HG03280 (cell line): ENCODE measurements around the gene ANO10.
"Not testable (repeated sequence)": the region's sequence is repeated elsewhere in the genome, so short reads cannot be mapped to it uniquely, and the experiment has no call there.

ENCODE experiments used
- ATAC-seq: cut with Tn5 transposase; IDR thresholded peaks from one replicate; pipeline ENCODE4 v1.9.1; 2021; ENCODE audit warnings: mild to moderate bottlenecking, moderate library complexity; ENCODE audit not compliant: unreplicated experiment

The ANO10 gene

DNA sequence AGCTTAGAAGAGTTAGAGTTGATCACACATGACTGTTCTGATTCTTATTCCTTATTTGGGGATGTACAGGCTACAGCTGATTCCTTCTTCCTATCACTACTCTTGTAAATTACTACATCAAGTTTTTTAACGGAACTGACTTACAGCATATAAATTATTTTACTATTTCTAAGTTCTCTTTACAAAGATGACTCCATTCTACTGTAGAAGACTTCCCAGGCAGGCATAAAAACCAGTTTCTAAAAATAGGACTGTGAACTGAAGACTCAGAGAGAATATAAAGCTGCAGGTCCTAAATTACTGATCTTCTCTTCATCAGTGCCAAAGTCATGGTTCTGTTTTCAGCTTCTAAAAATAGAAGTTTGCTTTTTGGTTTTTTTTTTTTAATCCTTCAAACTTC is 38.9 kb downstream of the ANO10 start:
- no peak for ATAC-seq

DNA sequence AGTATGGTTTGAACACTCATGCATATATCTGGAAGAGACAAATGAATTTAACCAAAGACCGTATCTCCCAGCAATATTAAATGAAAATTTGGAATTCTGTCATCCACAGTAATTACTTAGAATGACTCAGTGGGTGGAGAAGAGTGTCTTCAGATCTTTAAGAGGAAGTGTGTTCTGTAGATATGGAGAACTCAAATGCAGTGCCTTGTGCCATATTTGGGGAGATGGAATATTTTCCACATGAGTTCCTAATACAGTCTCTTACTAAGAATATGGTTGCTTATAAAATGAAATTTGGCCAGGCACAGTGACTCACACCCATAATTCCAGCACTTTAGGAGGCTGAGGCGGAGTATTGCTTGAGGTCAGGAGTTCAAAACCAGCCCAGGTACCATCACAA is 40.5 kb downstream of the ANO10 start:
- no peak for ATAC-seq

DNA sequence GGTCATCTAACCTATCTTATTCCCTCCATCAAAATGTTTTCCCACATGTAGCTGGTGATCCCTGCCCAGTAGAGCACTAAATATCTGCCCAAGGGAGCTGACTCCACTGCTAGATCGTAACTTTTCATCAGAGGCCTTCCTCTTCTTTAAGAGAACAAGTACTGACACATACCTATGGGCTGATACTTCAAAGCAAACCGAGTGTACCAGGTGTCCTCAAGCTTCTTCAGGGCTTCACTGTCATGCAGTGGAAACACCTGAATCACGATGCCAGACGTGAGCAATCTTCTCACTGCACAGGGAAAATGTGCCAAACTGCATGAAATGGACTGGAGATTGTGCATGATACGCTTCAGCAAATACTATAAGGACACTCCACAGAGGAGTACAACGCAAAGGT is 41.6 kb downstream of the ANO10 start:
- no peak for ATAC-seq

DNA sequence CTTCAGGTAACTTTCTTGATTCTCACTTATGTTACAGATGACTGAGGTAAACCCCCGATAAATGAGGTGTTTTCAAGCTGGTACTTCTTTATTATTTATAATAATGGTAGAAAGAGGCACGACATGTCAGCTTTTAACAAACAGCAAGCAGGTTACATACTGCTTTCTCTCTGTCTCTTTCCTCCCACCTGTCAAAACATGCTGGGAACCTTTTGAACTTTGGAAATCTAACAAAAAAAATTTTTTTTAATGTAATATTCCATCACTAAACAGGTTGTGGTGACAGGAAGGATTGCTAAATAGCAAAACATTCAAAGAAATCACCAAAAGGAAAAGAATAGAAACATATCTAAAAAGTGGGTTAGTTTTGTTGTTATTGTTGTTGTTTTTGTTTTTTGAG is 48.2 kb downstream of the ANO10 start:
- ATAC-seq, result no peak

GRCh38 chr3:43565661-43566341 is 56.0 kb downstream of the ANO10 start:
- not testable (repeated sequence) for ATAC-seq

- ATAC-seq, result no peak
Observed at GRCh38 chr3:43559961-43560360, 61.9 kb downstream of the ANO10 start.

GRCh38 chr3:43558171-43558570 is 63.6 kb downstream of the ANO10 start:
- no peak for ATAC-seq

GRCh38 chr3:43549626-43550290 is 72.1 kb downstream of the ANO10 start:
- ATAC-seq, result no peak

GRCh38 chr3:43544277-43544676 is 77.5 kb downstream of the ANO10 start:
- ATAC-seq, result not testable (repeated sequence)

GRCh38 chr3:43542328-43543043 is 79.3 kb downstream of the ANO10 start:
- ATAC-seq, result no peak

GRCh38 chr3:43540624-43541023 is 81.2 kb downstream of the ANO10 start:
- no peak for ATAC-seq

GRCh38 chr3:43539321-43539720 is 82.5 kb downstream of the ANO10 start:
- ATAC-seq, result no peak

DNA sequence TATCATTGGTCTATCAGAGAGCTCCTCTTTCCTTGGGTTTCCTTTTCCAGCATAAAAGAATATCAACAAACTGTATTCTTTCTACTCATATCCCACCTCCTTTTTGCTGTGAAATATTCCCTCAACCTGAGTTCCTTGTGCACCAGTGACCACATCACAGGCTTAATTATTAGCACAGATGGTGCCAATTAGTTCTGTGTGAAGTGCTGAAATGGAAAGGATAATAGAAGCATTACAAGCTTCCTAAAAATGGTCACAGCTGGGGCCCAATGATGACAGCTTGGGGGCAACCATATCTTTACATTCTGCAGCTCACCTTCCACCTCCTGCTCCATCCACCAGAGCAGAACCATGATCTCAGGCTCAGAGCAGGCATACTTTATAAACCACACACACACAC is 84.6 kb downstream of the ANO10 start:
- no peak for ATAC-seq

- ATAC-seq, result no peak
Observed at GRCh38 chr3:43534675-43535074, 87.1 kb downstream of the ANO10 start.

GRCh38 chr3:43533009-43533408 is 88.8 kb downstream of the ANO10 start:
- no peak for ATAC-seq

DNA sequence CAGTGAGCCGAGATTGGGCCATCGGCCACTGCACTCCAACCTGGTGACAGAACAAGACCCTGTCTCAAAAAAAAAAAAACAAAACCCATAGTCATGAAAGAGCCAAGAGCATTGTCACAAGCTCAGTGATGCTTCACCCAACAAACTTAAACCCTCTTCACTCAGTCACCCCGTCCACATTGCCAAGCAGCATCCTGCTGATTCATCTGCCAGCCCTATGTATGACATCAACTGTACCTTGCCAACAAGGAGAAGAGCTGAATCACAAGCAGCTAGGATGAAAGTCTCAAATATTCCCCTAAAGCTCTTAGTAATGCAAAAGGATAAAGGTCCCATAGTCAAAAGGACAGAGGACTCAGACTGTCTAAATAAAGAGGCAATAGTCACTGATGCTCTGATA is 90.0 kb downstream of the ANO10 start:
- no peak for ATAC-seq

DNA sequence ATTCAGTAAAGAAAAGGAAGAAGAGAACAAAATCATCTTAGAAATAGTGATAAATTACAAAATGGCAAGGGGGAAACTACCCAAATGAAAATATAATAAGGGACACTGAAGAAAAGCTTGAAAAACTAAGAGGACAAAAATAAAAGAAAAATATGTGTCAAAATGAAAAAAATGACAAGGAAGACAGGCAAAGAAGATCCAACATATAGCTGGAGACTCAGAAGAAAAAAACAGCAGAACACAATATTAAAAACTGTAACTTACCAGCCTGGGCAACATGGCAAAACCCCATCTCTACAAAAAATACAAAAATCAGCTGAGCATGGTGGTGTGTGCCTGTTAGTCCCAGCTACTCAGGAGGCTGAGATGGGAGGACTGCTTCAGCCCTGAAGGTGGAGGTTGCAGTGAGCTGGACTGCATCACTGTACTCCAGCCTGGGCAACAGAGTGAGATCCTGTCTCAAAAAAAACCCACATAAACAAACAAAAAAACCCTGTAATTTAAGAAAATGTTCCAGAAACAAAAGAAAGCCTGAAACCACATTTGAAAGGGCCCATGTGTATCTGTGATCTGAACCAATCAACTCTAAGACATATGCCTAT is 93.2 kb downstream of the ANO10 start:
- ATAC-seq, result no peak

- no peak for ATAC-seq
Observed at GRCh38 chr3:43526956-43527355, 94.9 kb downstream of the ANO10 start.

GRCh38 chr3:43525941-43526607 is 95.7 kb downstream of the ANO10 start:
- ATAC-seq, result no peak

DNA sequence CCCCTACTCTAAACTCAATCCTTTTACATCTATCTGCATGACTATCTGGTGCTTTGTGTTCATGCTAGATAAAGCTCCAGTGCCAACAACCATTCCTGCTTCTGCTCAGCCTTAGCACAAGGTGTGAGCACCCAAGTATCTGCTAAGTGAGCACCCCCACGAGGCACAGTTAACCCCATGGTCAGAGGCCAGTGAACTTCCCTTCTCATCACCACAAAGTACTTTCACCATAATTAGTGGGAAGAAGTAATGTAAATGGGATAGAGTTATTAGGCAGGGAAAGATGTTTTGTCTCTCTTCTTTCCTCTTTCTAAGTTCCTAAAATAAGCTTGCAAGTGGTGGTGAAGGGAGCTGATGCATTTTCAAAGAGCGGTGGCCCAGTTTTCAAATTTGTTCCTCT is 96.4 kb downstream of the ANO10 start:
- no peak for ATAC-seq

DNA sequence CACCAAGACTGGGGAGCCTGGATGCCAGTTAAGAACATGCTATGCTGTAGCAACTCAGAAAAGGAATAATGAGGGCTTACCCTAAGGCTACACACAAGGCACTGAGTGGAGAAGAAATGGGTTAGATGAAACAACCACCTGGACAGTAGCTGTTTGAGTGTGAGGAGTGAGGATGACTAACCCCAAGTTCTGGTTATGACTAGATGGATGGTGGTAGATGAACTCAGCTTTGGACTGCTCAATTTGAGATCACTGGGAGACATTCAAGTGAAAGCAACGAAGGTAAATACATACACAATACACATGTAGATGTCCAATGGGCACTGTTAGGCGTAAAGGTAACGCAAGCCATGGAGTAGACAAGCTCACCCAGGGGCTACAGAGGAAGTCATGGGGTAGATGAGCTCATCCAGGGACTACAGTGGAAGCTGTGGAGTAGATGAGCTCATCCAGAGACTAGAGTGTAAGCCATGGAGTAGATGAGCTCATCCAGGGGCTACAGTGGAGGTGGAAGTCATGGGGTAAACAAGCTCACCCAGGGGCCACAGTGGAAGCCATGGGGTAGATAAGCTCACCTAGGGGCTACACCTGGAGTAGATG is 98.3 kb downstream of the ANO10 start:
- ATAC-seq, result peak; percentile 72
